ENCODE data around the gene CREM. TPM values are rescaled to one million over a fixed set of nuclear protein-coding genes. Genes with fewer than 3 reads are reported as not detected.

CREM gene
- total and polyA plus RNA-seq, 2 donors from 2014 or later: 41.3 to 43.9 TPM

DNA sequence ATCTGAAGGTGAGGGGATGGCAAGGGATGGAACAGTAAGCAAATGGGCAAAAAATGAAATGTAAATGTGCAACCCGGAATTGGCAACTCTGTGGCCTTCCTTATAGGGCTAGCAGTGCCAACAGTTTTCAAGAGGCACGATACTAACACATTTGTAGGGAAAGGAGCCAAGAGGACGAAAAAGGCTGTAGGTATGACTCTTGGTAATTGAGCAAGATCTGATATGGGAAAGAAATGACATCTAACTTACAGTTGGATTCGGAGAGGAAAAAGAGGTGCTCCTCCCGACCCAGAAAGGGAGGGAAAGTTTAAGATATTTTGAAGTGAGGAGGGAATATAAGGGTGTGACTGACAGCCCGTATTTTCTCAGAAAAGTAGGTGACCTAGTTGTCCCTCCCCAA is 2.1 kb upstream of the CREM start:
- Histone ChIP-seq H3K9ac (ENCODE audit: low read length in 3 of 3) (no peak overlapping the region), H3K4me3 (ENCODE audit: low read length in 3 of 3) (no peak overlapping the region), H3K4me1 (ENCODE audit: control insufficient read depth in 2 of 3, insufficient read depth in 2 of 3, low read depth in 1 of 3, low read length in 3 of 3) (peaks cover 0 to 4% (median 0%) of the 10 kb centered on the region in 3 donors), H3K36me3 (ENCODE audit: control insufficient read depth in 2 of 3, insufficient read depth in 3 of 3, low read length in 3 of 3) (no peaks in the 10 kb centered on the region), H3K27me3 (ENCODE audit: control insufficient read depth, insufficient read depth, low read length) (no peaks in the 10 kb centered on the region), H3K9me3 (ENCODE audit: control insufficient read depth in 2 of 3, insufficient read depth in 1 of 3, low read length in 3 of 3) (no peaks in the 10 kb centered on the region), H3K27ac (ENCODE audit: low read depth in 2 of 2, low read length in 2 of 2) (no peak overlapping the region)
- no peak for FAIRE-seq
- TF ChIP-seq, protein P1, sequence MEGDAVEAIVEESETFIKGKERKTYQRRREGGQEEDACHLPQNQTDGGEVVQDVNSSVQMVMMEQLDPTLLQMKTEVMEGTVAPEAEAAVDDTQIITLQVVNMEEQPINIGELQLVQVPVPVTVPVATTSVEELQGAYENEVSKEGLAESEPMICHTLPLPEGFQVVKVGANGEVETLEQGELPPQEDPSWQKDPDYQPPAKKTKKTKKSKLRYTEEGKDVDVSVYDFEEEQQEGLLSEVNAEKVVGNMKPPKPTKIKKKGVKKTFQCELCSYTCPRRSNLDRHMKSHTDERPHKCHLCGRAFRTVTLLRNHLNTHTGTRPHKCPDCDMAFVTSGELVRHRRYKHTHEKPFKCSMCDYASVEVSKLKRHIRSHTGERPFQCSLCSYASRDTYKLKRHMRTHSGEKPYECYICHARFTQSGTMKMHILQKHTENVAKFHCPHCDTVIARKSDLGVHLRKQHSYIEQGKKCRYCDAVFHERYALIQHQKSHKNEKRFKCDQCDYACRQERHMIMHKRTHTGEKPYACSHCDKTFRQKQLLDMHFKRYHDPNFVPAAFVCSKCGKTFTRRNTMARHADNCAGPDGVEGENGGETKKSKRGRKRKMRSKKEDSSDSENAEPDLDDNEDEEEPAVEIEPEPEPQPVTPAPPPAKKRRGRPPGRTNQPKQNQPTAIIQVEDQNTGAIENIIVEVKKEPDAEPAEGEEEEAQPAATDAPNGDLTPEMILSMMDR (IDR thresholded peaks at IDR 0.05; ENCODE audit: borderline replicate concordance, extremely low read depth, insufficient read depth): no peak
- no peak for DNase-seq
- intact Hi-C loops (cut with DNase I): loop anchor here (5.0 kb wide), 1 partner anchor 93 kb away; no protein-coding TSS in a partner anchor

GRCh38 chr10:35126062-35126529 is 550 bp upstream of the CREM start:
- TF ChIP-seq, protein P1 (IDR thresholded peaks at IDR 0.05; ENCODE audit: borderline replicate concordance, extremely low read depth, insufficient read depth): no peak
- H3K9me3 ChIP-seq (ENCODE audit: control insufficient read depth in 2 of 3, insufficient read depth in 1 of 3, low read length in 3 of 3): no peaks in the 10 kb centered on the region
- no peaks in the 10 kb centered on the region for H3K36me3 ChIP-seq (ENCODE audit: control insufficient read depth in 2 of 3, insufficient read depth in 3 of 3, low read length in 3 of 3)
- intact Hi-C loops (cut with DNase I): no loop called here
- DNase-seq (peak in 2 of 5 donors; percentile 75 to 76), FAIRE-seq (no peak)
- H3K4me1 ChIP-seq (ENCODE audit: control insufficient read depth in 2 of 3, insufficient read depth in 2 of 3, low read depth in 1 of 3, low read length in 3 of 3): peaks cover 0 to 4% (median 3%) of the 10 kb centered on the region in 3 donors
- peak overlapping the region; percentile 18 to 72 (median 26) for H3K9ac ChIP-seq (ENCODE audit: low read length in 3 of 3)
- peak overlapping the region; percentile 57 to 72 (median 64) for H3K4me3 ChIP-seq (ENCODE audit: low read length in 3 of 3)
- H3K27ac ChIP-seq (ENCODE audit: low read depth in 2 of 2, low read length in 2 of 2): peak overlapping the region; percentile 86 to 100
- H3K27me3 ChIP-seq (ENCODE audit: control insufficient read depth, insufficient read depth, low read length): no peaks in the 10 kb centered on the region

- Histone ChIP-seq H3K36me3 (ENCODE audit: control insufficient read depth in 2 of 3, insufficient read depth in 3 of 3, low read length in 3 of 3) (no peaks in the 10 kb centered on the region), H3K4me3 (ENCODE audit: low read length in 3 of 3) (peak overlapping the region; percentile 84 to 86 (median 85)), H3K4me1 (ENCODE audit: control insufficient read depth in 2 of 3, insufficient read depth in 2 of 3, low read depth in 1 of 3, low read length in 3 of 3) (peaks cover 0 to 4% (median 3%) of the 10 kb centered on the region in 3 donors), H3K9ac (ENCODE audit: low read length in 3 of 3) (peak overlapping the region; percentile 73 to 99 (median 95)), H3K9me3 (ENCODE audit: control insufficient read depth in 2 of 3, insufficient read depth in 1 of 3, low read length in 3 of 3) (no peaks in the 10 kb centered on the region), H3K27me3 (ENCODE audit: control insufficient read depth, insufficient read depth, low read length) (no peaks in the 10 kb centered on the region), H3K27ac (ENCODE audit: low read depth in 2 of 2, low read length in 2 of 2) (peak overlapping the region; percentile 99 to 100)
- DNase-seq: peak; percentile 70 to 91 (median 80)
- intact Hi-C loops (cut with DNase I): no loop called here
- TF ChIP-seq, protein P1 (IDR thresholded peaks at IDR 0.05; ENCODE audit: borderline replicate concordance, extremely low read depth, insufficient read depth): no peak
- FAIRE-seq: no peak
Measured at GRCh38 chr10:35127289-35127891, 744 bp downstream of the CREM start.
